Islet precursor cell (in vitro differentiated cells): ENCODE results near the gene ZNF888.
"Not testable (repeated sequence)": the region's sequence is repeated elsewhere in the genome, so short reads cannot be mapped to it uniquely, and the experiment has no call there.

Source experiments
- DNase-seq: peaks from one replicate; pipeline ENCODE4 v3.0.0-alpha.2; 2018

ZNF888 gene

DNA sequence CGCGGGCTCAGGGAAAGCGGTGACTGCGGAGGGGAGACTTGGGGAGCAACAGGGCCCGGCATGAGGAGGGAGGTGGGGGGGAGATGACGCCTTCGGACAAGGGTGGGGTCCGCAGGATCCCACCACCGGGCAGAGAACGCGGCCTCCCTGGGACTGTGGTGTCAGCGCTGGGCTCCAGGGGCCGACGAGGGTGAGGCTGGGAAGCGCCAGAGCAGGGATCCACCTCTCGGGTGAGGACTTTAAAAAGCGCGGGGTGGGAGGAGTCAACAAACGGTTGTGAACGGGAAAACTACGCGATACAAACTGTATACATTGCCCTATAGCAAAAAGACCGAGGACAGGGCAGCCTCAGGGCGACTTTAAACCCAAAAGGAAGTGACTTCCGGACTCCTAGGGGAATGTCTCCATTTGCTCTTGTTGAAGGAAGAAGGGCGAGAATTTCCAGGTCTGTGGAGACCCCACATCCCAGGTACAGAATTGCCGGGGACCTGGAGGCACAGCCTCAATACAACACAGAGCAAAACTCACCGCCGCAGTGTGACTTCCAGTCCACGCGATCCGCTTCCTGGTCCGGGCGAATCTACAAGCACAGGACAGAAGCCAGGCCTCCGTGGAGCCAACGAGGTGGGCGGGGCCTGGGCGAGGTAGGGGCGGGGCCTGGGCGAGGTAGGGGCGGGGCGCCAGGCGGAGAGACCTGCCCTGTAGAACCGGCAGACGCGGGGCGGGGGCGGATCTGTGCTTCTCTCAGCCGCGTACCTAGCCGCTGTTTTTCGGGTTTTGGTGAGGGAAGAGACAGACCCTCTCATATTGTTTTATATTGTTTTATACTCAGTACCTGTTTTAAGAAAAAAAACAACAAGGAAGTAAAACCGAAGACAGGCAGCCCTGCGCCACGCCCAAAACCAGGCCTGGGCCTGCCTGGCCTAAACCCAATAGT is at the start of gene ZNF888:
ZNF888 (minus strand) TSS at position 588 of the 937 bp plus-strand sequence. CDS start 5,555 bp downstream, outside the sequence.
- peak; percentile 97 for DNase-seq

DNA sequence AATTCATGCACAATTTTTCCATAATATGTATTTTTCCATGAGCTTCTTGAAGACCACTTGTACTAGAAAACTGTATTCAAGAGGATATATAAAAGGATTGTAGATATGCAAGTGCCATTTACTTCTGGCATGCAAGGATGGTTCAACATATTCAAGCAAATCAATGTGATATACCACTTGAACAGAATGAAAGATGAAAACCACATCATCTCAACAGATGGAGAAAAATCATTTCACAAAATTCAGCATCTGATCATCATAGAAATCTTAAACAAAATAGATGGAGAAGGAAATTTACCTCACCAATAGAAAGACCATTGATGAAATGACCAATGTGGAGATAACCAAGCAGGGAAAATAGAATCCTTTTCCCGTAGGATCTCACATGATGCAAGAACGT is 44.5 kb upstream of the ZNF888 start:
- DNase-seq, result no peak

DNA sequence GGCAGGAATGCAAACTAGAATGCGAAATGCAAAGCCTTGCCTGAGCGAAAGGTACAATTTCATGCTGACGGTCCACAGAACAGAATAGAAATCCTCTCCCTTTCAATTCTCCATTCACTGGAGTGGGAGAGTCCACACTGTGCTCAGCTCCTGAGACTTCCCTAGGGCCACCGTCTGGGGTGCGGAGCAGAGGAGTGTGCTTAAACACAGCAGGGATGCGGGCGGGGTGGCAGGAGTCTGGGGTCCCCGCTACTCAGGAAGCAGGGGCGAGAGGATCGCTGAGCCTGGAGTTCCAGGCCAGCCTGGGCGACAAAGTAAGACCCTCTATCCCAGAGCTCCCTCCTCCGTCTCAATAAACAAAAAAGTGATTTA is 40.0 kb upstream of the ZNF888 start:
- no peak for DNase-seq

DNA sequence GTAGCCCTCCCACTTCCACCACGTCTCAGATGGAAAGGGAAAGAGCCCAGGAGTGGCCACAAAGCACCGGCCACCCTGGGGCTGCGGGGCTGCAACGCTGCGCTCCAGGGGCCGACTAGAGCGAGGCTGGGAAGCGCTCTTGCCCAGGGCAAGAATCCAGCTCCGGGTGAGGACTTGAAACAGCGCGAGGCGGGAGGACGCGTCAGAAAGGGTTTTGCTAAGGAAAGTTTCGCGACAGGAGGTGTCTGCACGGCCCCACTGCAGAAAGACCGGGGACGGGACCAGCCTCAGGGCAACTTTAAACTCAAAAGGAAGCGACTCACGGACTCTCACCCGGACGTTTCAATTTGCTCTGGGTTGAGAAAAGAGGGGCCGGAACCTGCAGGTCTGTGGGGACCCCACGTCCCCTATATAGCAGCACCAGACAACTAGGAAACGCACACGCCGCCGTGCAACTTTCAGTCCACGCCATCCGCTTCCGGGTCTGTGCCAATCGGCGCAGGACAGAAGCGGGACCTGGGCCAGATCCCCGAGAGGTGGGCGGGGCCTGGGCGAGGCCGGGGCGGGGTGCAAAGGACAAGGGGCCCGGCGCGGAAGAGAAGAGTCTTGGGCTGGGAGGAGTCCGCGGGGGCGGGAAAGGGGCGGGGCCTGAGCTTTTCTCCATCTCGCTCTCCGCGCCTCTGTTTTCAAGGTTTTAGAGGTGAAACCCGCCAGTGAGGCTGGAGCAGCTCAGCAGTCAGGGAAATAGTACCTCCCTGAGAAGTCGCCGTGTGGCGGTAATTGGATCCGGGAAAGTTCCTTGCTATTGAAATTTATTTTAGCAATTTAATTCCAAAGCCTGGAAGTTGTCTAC is 39.4 kb upstream of the ZNF888 start, which contains the start of gene ZNF816:
ZNF816 (minus strand) TSS at position 488 of the 853 bp plus-strand sequence. CDS start 6,792 bp downstream, outside the sequence.
- DNase-seq, result peak; percentile 99

DNA sequence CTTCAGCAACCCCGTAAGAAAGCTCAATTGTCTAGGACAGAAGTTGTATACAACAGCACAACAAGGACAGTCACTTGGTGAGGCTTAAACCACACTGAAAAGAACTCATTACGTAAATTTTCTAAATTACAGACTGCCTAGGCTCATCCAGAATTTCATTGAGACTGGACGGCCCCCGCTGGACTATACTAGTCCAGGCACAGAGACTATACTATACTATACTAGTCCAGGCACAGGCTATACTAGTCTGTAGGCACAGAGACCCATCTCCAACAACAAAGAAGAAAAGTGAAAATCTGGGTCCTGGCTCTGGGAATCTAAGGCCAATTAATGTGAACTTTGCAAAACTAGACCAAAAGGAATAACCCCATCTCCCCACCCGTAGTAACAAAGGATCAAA is 38.8 kb upstream of the ZNF888 start:
- no peak for DNase-seq

DNA sequence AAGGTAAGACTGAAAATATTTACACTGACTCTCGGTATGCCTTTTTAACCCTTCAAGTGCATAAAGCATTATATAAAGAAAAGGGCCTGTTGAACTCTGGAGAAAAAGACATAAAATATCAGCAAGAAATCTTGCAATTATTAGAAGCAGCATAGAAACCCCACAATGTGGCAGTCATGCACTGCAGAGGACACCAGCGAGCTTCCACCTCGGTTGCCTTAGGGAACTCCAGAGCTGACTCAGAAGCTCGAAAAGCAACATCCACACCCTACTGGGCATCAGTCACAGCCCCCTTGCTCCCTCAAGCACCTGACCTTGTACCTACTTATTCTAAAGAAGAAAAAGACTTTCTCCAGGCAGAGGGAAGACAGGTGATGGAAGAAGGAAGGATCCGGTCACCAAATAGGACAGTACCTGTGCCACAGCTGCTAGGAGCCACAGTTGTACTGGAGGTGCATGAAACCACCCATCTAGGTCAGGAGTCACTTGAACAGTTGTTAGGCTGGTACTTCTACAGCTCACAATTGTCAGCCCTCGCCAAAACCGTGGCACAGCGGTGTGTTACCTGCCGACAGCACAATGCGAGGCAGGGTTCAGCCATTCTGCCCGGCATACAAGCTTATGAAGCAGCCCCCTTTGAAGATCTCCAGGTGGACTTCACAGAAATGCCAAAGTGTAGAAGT is 36.5 kb upstream of the ZNF888 start:
- DNase-seq, result no peak

DNA sequence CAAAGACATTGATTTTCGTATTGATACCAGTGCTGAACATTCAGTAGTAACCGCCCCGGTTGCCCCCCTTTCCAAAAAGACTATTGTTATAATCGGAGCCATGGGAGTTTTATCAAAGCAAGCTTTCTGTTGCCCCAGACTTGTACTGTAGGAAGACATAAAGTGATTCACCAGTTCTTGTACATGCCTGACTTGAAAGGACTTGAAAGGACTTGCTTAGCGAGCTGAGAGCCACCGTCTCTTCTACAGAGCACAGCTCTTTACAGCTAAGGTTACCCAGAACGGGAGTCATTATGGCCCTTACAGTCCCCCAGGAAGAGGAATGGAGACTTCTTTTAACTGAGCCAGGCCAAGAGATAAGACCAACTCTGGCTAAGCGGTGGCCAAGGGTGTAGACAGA is 34.4 kb upstream of the ZNF888 start:
- DNase-seq, result no peak

DNA sequence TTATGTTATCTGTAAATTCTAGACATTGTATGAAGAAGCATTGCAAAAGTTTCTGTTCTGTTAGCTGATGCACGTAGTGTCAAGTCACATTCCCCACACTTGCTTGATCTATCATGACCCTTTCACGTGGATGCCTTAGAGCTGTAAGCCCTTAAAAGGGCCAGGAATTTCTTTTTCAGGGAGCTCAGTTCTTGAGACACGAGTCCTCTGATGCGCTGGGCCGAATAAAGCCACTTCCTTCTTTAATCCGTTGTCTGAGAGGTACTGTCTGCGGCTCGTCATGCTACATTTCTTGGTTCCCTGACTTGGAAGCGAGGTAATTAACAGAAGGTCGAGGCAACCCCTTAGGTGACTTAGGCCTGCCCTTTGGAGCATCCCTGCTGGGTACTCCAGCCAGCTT is 33.7 kb upstream of the ZNF888 start:
- DNase-seq, result no peak

DNA sequence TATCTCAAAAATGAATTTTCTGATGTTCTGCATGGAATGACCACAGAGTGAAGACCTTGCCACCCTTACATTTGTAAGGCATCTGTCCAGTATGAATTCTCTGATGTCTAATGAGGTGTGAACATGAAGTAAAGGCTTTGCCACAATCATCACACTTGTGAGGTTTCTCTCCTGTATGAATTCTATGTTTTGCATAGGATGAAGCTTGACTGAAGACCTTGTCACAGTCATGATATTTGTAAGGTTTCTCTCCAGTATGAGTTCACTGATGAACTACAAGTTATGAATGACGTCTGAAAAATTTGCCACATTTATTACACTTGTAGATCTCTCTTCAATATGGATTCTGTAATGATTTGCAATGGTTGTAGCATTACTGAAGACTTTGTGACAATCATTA is 26.2 kb upstream of the ZNF888 start:
- no peak for DNase-seq

DNA sequence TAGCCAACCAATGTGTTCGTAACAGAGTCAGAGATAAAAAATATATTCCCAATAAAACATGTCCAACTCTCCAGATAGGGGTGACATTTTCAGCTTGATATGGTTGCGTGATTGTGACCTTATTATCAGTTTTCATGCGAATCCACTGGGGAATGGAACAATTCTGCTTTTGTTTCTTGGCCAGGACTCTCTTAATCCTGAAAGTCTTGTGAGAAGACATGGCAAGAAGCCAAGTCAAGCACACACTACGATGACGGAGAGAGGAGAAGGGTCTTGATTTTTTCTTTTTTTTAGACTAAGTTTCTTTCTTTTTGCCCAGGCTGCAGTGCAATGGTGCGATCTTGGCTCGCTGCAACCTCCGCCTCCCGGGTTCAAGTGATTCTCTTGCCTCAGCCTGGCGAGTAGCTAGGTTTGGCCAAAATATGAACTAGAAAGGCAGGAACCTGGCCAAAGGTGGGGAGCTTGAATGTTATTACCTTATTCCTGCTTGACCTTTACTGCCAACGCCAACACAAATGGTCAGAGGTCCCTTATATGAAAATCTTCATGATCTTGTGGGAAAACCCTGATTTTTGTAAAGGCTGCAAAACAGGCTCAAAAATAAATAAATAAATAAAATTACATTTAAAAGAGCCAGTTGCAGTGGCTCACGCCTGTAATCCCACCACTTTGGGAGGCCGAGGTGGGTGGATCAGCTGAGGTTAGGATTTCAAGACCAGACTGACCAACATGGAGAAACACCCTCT is 25.0 kb upstream of the ZNF888 start:
- no peak for DNase-seq

DNA sequence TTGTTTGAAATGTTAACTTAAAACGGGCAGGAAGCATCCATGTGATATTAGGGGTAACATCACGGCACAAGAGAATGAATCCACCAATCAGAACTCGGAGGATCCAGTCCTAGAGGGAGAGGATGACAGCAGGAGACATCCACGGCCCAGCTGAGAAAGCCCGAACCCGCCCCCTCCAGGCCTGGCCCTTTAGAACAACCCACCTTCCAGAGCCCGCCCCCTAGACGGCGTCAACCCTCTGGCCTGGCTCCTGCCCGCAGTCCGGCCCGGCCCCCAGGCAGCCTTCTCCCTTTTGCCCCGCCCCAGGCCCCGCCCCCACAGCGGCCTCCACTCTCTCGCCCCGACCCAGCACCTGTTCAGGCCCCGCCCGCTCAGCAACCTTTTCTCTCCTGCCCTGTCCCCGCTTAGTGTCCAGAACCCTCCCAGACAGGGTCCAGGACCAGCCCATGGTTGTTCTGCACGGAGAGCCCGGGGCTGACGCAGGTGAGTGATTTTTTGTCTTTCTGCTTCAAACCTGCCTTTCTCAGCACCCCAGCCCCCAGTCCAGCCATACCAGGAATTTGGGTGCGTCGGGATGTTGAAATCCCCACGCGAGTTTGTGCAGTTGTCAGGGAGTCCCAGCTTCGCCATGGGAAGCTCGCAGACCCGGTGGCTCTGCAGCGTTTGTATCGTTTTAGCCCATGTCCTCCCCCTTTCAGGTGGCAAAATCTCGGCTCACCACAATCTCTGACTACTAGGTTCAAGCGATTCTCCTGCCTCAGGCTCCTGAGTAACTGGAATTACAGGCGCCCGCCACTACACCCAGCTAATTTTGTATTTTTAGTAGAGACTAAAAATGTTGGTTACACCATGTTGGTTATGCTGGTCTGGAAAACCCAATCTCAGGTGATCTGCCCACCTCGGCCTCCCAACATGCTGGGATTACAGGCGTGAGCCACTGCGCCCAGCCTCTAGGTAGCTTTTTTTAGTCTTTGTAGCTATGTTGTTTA is 23.4 kb upstream of the ZNF888 start:
- peak; percentile 88 for DNase-seq

DNA sequence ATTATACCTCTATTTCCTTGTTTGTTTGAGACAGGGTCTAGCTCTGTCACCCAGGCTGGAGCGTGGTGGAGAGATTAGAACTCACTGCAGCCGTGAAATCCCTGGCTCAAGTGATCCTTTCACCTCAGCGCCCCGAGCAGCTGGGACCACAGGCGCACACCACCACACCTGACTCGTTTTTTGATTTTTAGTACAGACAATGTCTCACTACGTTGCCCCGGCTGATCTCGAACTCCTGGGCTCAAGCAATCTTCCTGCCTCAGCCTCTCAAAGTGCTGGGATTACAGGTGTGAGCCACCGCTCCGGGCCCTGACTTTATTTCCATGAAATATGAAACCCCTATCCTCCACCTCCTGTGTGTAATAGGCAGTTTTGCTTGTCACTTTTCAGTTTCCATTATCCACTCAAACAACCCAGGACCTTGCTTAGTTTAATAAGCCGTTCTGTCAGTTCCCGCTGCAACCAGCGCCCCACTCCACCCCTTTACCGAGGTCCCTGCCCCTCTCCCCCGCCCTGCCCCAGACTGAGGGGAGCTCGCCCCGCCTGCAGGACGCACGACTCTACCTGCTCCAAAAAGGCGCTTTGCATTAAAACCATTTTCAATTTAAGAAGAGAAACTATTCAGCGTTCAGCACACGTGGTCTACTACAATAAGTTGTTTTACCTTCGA is 22.6 kb upstream of the ZNF888 start:
- no peak for DNase-seq

DNA sequence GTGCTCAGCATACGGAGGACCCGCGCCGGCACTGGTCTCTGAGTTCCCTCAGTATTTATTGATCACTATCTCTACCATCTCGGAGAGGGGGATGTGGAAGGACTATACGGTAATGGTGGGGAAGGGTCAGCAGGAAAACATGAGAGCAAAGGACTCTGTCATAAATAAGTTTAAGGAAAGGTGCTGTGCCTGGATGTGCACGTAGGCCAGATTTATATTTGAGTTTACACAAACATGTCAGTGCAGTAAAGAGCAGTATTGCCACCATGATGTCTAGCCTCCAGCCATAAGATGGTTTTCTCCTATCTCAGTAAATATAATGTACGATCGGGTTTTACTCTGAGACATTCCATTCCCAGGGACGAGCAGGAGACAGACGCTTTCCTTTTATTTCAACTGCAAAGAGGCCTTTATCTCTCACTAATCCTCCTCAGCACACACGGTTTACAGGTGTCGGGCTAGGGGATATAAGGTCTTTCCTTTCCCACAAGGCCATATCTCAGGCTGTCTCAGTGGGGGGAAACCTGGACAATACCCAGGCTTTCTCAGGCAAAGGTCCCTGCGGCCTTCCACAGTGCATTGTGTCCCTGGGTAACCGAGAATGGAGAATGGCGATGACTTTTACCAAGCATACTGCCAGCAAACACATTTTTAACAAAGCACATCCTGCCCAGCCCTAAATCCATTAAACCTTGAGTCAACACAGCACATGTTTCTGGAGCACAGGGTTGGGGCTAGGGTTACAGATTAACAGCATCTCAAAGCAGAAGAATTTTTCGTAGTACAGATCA is 21.7 kb upstream of the ZNF888 start:
- DNase-seq, result not testable (repeated sequence)

DNA sequence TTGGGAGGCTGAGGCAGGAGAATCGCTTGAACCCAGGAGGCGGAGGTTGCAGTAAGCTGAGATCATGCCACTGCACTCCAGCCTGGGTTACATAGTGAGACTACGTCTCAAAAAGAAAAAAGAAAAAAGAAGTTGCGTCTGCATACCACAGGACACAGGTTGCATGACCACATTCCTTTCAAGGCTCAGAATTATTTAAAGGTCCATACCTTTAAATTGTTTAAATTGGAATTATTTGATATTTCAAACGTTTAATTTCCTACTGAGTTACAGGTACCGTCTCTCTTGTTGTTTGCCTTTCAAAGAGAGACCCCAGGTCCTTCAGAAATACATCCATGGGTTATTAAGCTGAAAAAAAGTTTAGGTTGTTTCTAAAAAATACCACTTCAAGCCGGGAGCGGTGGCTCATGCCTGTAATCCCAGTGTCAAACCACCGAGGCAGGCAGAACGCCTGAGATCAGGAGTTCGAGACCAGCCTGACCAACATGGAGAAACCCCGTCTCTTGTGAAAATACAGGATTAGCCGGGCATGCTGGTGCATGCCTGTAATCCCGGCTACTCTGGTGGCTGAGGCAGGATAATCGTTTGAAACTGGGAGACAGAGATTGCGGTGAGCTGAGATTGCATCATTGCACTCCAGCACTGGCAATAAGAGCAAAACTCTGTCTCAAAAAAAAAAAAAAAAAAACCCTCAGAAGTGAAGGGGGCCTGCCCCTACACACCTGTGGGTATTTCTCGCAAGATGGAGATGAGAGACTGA is 20.8 kb upstream of the ZNF888 start:
- DNase-seq, result no peak

DNA sequence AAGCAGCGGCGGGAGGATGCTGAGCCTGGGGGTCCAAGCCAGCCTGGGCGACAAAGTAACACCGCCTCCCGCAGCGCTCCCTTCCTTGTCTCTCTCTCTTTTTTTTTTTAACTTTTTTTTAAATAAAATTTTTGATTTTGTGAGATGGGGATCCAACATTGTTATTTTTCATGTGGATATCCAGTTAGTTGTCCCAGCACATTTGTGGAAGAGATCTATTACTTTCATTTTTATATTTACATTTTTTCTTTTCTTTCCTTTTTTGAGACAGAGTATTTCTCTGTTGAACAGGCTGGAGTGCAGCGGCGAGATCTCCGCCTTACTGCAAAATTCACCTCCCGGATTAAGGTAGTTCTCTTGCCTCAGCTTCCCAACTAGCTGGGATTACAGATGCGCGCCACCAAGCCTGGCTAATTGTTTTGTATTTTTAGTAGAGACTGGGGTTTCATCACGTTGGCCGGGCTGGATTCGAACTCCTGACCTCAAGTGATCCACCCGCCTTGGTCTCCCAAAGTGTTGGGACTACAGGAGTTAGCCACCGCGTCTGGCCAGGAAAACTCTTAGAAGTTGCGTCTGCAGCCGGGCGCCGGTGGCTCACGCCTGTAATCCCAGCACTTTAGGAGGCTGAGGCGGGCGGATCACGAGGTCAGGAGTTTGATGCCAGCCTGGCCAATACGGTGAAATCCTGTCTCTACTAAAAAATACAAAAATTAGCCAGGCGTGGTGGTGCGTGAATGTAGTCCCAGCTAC is 20.1 kb upstream of the ZNF888 start:
- no peak for DNase-seq

DNA sequence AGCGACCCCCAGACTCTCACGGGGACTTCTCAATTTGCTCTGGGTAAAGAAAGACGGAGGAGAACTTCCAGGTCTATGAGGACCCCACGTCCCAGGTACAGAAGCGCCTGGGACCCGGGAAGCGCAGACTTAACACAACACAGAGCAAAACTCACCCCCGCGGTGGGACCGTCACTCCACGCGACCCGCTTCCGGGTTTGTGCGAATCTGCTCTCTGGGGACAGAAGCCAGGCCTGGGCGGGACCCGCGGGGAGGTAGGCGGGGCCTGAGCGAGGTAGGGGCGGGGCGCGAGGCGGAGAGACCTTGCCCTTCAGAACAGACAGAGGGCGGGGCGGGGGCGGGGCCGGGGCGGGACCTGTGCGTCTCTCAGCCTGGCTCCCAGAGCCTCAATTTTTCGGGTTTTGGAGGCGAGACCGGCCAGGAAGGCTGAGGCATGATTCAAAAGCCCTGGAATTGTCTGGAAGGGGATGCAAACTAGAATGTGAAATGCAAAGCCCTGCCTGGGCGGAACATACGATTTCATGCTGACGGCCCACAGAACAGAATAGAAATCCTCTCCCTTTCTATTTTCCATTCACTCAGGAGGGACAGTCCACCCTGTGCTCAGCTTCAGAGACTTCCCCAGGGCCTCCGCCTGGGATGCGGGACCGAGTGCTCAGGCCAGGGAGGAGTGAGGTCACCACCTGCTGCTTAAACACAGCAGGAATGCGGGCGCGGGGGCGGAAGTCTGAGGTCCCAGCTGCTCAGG is 19.3 kb upstream of the ZNF888 start:
- peak; percentile 98 for DNase-seq

DNA sequence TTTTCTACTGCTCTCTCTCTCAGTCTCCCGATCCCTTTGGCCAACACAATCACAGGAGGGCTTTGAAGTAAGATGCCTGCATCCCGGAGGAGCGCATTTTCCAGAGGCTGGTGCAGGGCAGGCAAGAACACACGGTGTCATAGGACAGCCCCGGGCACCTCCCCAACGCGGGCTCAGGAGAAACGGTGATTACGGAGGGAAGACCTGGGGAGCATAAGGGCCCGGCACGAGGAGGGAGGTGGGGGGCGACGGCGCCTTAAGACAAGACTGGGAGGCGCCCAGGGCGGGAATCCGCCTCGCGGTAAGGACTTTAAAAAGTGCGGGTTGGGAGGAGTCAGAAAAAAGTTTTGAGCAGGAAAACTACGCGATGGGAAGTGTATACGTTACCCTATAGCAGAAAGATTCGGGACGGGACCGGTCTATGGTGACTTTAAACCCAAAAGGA is 18.7 kb upstream of the ZNF888 start:
- DNase-seq, result peak; percentile 69
